ENCODE data around the gene SLIT1.
A peak's percentile ranks its signal among the peaks of the same experiment; 100 is the strongest.

The SLIT1 gene

GRCh38 chr10:97185326-97186058 is at the start of gene SLIT1:
TSS of gene SLIT1 (minus strand) at chr10:97185959. CDS start at chr10:97185674, 285 bp downstream.
- no peak for DNase-seq

DNA sequence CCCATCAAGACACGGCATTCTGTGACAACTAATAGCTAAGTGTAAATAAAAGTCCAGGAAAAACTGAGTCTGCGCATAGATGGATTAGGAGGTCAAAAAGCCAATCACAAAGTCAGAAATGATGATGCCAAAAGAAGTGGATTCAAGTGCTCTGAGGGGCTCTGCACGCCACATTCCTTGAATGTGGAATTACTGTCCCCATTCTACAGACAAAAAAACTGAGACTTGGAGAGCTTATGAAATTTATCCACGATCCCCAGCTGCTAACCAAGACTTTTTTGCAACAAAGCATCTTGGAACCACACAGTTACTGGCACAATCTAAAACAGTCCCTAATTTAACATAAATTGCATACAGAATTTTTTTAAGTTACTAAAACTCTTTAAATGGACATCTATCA is 49.6 kb upstream of the SLIT1 start:
- no peak for DNase-seq

DNA sequence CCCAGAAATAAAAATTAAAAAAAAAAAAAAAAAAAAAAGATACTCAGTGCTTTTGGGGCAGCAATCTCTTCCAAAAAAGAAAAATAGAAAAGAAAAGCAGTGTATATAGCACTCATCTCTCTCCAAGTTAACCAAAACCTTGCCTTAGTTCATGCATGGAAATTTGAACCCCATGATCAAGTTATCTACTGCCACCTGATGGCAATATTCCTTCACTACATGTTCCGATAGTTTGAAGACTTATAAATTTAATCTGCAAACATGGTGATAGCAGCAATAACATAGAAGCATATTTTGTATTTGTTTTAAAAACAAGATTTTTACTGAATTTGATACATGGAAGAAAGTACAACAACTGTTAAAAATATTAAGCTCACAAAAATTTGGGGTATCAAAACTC is 48.6 kb upstream of the SLIT1 start:
- no peak for DNase-seq

DNA sequence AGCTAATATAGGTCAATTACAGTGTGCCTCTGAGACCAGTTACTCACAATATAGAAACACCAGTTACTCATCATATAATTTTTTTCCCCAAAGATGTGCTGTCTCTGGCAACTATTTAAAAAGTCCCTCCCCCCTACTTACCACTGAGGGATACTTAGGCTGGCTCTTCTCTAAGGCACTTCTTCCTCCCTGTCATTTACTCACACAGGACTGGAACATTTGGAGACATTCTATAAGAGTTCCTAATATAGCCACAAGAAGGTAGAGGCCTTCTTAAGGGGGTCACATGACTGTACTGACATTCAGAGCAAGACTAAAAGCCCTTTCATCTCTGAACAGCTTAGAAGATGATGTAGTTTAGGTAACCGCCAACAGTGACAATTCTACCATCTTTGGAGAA is 44.4 kb upstream of the SLIT1 start:
- no peak for DNase-seq

DNA sequence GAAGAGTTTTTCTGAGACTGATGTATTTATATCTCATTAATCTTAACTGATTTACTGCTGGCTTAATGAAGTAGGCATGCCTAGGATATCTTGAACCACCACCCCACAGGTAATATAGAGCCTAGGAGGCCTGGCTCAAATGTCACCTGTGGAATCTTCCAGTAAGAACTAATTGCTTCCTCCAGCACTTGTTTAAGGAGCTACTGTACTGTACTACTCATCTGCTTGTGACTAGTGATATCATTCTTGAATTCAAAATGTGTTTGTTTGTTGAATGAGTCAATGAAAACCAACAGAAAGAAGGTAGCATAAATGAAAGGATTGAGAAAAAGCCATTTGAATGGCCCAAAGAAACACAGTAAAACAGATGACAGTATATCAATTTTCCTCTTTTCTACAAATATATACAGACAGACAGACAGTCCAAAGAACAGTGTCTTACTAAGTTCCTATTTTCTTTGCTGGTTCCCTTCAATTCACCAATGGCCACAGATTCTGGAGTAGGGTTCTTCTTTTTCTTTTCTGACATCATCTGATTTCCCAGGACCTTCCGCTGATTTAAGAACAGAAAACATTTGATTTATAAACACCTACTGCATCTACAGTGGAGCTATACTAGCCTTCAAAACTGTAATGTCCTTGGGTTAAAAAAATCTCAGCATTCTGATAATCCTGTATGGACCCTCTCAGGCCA is 43.7 kb upstream of the SLIT1 start:
- DNase-seq = no peak

DNA sequence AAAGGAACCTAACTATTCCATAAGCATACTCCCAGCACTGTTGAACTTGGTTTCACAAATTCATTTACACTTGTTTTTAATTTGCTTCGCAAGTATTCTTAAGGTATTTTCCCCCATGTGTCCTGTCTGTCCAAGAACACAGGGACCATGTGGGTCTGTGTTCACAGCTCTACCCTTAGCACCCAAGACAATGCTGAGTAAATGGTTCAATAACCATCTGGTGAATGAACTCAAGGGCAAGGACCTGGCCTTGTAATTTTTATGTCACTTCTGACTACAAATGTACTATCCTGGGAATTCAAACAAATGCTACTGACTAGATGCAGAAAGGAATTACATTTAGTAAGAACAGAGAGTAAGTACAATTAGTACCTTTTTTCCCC is 43.0 kb upstream of the SLIT1 start:
- no peak for DNase-seq

GRCh38 chr10:97228130-97228774 is 42.5 kb upstream of the SLIT1 start:
- no peak for DNase-seq

- DNase-seq = no peak
These were observed 40.6 kb upstream of the SLIT1 start for GRCh38 chr10:97226398-97226797.

DNA sequence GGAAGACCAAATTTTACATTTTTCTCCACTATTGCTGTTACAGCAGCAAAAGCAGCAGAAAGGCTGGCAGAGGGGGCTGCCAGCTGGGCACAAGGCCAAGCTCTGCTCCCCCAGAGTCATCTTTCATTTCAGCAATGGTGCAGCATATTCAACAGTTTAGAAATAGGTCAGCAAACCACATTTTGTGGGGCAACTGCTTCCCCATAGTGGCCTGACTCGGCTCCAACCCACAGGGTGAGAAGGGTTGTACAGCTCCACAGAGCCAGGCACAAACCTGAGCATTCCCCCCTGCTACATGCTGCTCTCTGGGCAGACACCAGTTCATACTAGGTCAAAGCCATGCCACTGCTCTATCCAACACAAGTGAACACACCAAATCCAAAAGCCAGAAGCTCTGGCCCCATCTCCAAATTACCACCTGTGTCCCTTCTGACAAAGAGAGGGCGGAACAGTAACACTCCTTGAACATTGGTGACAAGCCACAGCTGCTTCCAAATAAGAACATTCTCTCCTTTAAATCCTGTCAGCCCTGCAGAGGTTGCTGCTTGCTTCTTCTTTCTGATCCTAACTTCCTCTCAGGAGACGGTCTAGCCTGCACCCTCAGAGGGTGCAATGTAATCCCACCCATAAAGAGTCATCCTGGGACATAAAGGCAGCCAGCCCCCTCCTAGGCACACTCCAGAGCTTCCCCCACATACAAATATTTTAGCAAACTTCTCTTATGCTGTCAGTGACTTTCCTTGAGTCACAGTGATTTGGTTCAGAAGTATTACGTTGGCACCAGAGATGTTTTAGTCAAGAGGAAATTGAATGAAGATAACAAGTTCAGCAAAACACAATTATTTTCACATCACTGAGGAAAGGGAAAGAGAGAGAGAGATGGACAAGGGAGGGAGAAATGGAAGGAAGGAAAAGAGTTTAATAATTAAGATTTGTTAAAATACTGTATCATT is 39.0 kb upstream of the SLIT1 start:
- DNase-seq = no peak

- no peak for DNase-seq
These were observed 36.7 kb upstream of the SLIT1 start for GRCh38 chr10:97222326-97222961.

DNA sequence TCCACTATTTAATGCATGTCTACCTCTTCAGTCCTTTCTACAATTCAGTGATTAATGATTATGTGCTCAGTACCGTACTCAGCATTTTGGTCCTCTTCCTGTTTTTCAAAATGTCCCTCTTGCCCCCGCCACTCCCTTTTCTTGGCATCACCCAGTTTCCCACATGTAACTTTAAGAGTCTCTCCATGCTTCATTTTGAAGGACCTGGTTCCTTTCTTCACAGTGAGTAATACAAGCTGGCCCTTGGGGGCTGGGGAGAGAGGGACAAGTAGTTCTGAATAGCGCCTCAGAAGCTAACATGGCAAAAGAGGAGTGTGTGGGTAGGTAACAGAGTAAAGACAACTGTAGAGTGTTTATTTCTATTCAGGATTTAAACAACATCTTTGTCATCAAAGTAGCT is 34.6 kb upstream of the SLIT1 start:
- no peak for DNase-seq

GRCh38 chr10:97217299-97217698 is 31.5 kb upstream of the SLIT1 start:
- DNase-seq = no peak

DNA sequence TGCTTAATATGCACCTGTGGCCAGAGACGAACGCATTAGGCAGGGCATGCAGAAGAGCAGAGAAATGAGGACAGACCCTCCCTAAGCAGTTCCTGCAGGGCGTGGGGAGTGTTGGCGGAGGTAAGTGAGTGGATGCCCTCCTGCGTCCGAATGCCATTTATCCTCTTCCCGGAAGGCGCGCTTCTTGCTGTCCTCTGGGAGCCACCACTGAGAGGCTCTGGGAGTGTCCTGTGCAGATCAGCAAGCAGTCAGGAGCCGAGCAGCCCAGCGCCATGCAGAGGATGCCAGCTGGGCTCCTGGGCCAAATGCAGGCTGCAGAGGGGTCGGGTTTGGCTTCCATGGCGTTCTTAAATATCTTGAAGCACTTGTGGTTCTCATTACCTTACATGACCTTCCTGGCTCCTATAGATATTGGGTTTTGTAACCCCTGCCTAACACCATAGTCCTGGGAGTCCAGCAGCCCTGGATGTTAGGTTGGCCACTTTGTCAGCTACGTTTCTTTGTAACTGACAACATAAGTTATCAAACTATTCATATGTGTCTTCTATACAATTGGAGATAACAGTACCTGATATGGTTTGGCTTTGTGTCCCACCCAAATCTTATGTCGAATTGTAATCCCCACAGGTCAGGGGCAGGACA is 30.0 kb upstream of the SLIT1 start:
- DNase-seq = no peak

- DNase-seq = no peak
These were observed 27.7 kb upstream of the SLIT1 start for GRCh38 chr10:97213431-97213830.

- DNase-seq = no peak
These were observed 25.5 kb upstream of the SLIT1 start for GRCh38 chr10:97211229-97211628.

- DNase-seq = no peak
These were observed 24.8 kb upstream of the SLIT1 start for GRCh38 chr10:97210543-97210960.

- DNase-seq = no peak
These were observed 22.1 kb upstream of the SLIT1 start for GRCh38 chr10:97207756-97208346.

GRCh38 chr10:97207131-97207530 is 21.4 kb upstream of the SLIT1 start:
- no peak for DNase-seq

DNA sequence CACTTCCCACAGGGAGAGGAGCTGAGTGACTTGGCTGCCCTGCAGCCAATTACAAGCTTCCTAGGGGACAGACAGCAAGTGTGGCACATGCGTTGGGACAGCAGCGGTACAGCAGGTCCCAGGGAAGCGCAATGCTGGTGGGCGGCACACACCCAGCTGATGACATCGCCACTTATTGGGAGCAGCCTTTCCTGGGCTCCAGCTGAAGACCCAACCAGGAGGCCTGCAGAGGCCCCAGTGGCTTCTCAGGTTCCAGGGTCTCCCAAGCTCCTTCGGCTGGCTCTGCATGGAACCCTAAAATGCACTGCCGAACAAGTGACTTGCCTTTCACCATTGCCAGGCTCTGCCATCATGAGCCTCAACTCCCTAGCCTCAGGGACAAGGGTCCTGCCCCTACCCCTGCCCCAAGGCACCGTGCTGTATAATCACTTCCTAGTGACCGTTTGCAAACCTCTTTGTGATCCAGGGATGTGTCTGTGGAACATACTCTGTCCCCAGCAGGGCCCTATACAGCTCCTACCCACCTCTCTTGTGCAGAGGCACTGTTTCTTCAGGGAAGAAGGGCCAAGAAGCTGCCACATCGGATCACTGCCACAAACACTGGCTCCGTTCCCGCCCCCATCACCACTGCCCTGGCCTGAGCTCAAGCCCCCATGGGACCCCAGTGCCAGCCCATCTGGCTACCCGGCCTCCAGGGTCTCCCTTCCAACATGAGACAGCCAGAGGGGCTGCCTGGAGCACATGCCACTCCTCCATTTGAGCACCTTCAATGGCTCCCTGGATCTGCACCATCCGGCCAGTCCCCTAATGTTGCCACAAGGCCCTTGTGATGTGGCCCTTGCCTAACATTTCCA is 19.3 kb upstream of the SLIT1 start:
- DNase-seq = no peak

DNA sequence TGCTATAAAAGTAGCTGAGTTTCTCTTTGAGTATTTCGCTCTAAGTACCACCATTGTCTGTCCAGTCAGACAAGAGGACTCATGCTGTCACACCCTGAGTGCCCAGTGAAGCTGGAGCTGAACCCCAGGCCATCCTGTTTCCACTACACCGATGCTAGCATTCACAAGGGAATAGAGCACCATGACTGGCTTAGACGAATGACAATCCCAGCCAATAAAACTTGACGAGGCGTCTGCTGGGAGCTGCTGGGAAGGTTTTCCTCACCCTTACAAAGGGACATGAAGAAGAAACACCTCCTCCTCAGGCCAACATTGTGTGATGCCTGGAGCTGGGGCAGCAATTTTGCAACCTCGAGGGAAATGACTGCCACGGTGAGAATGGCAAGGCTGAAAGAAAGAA is 17.5 kb upstream of the SLIT1 start:
- DNase-seq = no peak

- peak; percentile 23 for DNase-seq
These were observed 14.9 kb upstream of the SLIT1 start for GRCh38 chr10:97200616-97201015.
